Stimulated activated CD4-positive, alpha-beta T cell treated with anti-CD3 and anti-CD28 coated beads, Interleukin-1b, Interleukin-23, amount 100 ng/mL, for 48 hours (primary cell): ENCODE data around the gene SCAI.
"Not testable (repeated sequence)": the region's sequence is repeated elsewhere in the genome, so short reads cannot be mapped to it uniquely, and the experiment has no call there.

Experiments
- DNase-seq: peaks from one replicate; pipeline ENCODE4 v3.0.0-alpha.2; 2020

Gene SCAI

DNA sequence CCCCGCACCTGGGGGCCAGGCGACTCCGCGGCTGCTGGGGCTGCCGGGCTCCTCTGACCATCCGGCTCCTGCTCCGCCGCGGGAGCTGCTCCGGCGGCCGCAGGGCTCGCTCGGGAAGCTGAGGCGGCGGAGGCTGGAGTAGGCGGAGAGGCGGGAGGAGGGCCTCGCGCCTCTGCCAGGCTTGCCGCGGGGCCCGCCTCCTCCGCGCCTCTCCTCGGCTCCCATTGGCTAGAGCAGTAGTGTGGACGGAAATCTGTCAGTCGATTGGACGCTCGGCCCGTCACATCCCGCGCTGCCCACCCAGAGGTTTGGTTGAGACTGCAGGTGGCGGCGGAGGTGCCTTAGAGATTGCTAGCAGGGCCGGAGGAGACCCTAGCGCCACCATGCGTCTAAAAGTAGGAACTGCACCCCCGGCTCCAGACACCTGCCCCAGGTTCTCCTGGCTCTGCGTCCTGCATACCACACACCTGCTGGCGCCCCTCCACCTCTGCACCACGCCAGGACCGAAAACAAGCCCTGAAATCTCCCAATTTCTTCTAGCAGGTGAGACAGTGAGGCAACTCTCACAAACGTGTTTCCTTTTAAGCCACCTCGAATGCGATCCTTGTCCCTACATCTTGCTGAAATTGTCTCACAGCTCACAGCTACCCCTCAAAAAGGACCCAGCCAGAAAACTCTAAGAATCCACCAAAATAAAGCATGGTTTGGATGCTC is at the start of gene SCAI:
Gene SCAI, minus strand, starts transcription at position 152 of the 714 bp plus-strand sequence. Its CDS starts 91 bp downstream, at position 61.
- DNase-seq: peak; percentile 99

DNA sequence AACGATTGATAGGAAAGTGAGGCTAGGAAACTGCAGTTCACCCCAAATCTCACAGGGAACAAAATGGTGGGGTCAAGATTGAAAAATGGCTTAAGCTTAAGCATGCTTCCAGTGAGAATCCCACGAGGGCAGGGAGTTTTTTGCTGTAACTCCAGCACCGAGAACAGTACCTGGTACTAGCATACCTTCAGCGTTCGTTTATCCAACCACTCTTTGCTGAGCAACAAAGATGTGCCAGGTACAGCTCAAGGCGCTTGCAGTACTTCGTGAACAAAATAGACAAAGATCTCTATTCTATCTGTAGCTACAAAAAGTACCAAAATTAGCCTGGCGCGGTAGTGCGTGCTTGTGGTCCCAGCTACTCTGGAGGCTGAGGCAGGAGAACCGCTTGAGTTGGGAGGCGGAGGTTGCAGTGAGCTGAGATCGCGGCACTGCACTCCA is 47.1 kb upstream of the SCAI start:
- peak; percentile 24 for DNase-seq

DNA sequence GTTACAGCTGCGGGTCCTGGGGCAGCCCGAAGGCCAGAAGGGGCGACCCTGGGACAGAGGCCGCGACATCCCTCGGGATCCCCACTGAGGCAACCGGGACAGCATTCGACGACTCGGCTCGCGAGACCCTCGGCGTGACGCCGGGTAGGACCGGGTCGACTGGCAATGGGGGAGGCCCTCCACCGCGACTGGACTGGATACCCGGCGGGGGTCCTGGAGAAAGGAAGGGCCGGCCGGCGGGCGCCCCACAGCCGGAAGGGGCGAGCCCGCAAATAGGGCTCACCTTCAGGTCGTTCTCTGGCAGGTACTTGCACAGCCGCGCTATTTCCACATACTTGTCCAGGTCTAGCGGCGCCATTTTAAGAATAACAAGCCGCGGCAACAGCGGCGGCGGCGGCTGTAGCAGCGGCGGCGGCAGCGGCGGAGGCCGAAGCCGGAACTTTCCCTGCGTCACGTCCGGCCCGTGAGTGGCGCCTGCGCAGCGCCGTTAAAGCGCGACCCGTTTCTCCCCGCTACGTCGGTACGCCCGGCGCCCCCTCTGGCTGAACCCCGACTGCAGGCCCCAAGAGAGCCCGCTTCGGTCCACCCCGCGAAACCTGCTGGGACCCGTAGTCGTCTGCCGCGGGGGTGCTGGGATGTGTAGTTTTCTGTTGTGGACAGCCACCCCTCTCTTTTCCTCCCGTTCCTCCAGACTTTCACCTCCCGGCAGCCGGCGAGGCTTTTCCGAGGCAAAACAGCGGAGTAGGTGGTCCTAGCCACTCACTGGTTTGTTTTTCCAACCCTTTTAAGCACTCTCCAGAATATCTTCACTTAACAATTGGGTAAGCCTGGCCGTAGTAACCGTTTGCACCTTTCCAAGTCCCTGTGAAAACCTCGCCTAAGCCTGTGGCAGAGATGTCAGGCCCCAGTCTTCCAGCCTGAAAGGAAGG is 46.3 kb upstream of the SCAI start, which contains the start of gene PPP6C:
Gene PPP6C, minus strand, starts transcription at position 443 of the 929 bp plus-strand sequence. Its CDS starts 85 bp downstream, at position 358.
- DNase-seq: peak; percentile 98

DNA sequence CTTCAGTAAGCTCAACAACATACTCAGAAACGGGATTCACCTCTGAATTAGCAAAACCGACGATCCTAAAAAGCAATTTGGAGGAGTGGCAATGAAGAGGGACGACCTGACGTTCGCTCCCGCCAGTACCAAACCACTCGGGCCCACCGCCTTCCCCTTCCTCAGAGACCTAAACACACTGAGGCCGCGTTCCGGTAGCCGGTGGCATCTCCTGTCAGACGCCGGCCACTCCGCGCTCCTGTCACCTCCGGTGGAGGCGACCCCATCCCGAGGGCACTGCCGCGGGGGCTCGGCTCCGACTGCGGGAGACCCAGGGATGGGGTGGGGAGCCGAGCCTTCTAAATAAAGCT is 45.7 kb upstream of the SCAI start:
- DNase-seq: peak; percentile 35

DNA sequence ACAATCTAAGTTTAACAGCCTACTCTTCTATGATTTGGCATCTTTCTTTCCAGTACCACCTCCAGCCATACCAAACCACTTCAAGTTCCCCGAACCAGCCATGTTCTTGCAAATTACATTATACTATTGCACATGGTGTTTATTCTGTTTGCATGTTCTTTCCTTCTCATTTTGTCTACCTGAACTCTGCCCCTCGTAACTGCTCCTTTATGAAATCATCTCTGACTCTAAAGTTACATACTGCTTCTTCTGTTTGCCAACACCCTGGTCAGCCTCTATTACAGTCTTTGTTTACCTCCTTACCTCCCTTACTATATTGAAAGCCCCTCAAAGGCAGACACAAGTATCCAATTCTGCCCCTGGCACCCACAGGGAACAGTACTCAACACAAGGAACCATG is 40.2 kb upstream of the SCAI start:
- DNase-seq: no peak

DNA sequence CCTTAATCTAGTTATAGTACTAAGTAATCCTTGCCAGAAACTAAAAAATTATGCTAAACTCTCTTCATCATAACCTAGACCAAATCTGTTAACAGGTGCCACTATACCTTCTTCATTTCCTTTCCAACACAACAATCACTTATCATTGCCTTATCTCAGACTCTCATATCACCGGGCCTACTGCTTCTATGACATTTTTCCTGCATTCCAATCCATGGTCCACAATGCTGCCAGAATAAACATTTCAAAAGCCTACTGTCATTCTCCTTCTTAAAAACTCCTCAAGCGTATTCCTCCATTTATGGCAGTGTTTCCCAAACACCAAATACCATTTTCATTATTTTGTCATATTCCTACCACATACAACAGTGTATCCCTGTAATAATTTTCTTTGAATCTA is 39.7 kb upstream of the SCAI start:
- no peak for DNase-seq

DNA sequence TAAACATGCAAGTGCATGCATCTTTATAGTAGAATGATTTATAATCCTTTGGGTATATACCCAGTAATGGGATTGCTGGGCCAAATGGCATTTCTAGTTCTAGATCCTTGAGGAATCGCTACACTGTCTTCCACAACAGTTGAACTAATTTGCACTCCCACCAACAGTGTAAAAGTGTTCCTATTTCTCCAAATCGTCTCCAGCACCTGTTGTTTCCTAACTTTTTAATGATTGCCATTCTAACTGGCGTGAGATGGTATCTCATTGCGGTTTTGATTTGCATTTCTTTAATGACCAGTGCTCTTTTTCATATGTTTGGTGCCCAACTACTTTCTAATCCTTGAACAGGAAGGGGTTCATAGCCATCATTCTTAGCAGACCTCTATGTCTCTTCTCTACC is 38.4 kb upstream of the SCAI start:
- not testable (repeated sequence) for DNase-seq

DNA sequence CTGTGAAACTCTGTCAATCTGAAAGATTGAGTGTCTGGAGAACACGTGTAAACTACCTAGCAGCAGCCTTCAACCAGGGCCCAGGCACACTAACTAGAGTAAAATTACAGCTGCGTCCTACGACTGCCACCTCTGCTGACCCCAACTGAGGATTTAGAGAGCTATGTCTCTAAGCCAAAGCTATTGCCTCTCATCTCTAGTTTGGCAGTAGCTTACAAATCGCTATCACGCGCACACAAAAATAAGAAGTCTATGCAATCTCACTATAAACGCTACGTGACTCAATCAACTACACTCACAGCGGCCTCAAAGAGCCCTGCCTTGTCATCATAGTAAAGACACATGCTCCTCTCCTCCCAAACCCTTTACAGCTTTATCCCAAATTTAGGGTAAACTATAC is 37.5 kb upstream of the SCAI start:
- DNase-seq: no peak

DNA sequence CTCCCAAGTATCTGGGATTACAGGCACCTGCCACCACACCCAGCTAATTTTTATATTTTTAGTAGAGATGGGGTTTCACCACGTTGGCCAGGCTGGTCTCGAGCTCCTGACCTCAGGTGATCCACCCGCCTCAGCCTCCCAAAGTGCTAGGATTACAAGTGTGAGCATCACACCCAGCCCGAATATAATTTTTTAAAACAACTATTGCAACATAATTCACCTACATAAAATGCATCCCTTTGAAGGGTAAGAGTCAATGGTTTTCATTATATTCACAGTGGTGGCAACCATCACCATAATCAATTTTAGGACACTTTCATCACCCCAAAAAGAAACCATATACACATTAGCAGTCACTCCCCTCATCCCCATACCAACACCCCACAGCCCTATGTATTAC is 36.4 kb upstream of the SCAI start:
- DNase-seq: not testable (repeated sequence)

DNA sequence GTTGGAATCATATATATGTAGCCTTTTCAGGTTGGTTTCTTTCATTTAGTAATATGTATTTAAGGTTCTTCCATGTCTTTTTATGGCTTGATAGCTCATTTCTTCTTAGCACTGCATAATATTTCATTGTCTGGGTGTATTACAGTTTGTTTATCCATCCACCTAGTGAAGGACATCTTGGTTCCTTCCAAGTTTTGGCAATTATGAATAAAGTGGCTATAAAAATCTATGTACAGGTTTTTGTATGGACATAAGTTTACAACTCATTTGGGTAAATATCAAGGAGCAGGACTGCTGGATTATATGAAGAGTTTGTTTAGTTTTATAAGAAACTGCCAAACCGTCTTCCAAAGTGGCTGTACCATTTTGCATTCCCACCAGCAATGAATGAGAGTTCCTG is 34.6 kb upstream of the SCAI start:
- DNase-seq: no peak

DNA sequence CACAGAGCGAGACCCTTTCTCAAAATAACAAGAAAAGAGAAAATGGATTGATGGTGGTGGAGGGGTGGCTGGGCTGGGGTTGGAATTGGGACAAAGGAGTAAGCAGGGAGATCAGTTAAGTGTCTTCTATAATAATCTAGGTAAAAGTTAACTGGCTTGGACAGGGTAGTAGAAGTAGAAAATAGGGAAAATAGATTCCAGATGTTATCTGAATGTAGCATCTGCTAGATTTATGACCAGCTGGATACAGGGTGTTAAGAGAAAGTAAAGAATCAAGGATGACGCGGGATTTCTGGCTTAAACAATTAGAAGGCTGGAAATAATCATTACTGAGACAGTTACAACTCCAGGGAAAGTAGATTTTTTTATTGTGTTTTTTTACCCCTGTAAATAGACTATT is 33.3 kb upstream of the SCAI start:
- no peak for DNase-seq

DNA sequence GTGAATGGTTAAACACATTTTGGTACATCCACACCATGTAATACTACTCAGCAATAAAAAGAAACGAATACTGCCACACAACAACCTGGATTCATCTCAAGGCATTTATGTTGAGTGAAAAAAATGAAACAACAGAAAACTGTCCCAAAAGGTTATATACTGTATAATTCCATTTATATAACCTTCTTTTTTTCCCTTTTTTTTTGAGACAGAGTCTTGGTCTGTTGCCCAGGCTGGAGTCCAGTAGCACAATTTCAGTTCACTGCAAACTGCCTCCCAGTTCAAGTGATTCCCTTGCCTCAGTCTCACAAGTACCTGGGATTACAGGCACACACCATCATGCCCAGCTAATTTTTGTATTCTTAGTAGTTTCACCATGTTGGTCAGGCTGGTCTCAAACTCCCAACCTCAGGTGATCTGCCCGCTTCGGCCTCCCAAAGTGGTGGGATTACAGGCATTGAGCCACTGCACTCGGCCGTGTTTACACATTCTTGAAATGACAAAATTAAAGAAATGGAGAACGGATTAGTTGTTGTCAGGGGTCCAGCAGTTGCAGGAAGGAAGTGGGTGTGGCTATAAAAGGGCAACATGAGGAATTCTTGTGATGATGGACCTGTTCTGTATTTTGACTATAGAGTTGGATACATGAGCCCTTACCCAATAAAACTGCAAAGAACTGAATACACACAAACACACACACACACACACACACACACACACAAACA is 28.9 kb upstream of the SCAI start:
- no peak for DNase-seq

DNA sequence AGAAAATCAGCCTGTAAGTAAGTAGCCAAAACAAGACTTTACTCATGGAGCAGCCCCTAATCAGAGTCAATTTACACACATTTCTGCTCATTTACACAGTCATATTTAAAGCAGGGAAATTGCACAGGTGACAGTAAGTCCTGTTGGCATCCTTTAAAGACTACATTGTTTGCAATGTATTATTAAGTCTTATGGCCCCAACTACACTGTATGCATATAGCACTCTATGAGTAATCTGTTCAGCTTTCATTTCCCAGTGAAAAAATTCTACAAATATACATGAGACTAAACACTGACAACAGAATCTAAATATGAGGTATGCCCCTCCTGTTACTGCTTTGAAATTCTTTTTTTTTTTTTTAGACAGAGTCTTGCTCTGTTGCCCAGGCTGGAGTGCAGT is 26.6 kb upstream of the SCAI start:
- DNase-seq: no peak

DNA sequence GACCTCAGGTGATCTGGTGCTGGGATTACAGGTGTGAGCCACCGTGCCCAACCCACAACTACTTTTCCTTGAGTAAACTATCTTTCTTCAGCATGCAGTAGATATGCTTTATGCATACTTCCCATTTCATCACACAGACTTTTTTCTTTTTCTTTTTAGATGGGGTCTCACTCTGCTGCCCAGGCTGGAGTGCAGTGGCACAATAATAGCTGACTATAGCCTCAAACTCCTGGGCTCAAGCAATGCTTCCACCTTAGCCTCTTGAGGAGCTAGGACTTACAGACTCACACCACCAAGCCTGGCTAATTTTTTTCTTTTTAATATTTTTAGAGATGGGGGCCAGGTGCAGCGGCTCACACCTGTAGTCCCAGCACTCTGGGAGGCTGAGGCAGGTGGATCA is 23.4 kb upstream of the SCAI start:
- no peak for DNase-seq

DNA sequence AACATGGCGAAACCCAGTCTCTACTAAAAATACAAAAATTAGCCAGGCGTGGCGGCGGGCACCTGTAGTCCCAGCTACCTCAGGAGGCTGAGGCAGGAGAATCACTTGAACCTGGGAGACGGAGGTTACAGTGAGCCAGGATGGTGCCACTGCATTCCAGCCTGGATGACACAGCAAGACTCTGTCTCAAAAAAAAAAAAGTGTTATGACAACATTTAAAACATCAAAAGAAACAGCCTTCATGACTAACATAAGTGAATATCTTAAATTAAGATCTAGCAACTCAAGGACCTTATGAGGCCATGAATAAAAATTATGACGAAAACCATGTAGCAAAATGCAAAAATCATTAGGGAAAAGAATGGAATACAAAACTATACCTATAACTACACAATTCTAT is 19.6 kb upstream of the SCAI start:
- DNase-seq: not testable (repeated sequence)

DNA sequence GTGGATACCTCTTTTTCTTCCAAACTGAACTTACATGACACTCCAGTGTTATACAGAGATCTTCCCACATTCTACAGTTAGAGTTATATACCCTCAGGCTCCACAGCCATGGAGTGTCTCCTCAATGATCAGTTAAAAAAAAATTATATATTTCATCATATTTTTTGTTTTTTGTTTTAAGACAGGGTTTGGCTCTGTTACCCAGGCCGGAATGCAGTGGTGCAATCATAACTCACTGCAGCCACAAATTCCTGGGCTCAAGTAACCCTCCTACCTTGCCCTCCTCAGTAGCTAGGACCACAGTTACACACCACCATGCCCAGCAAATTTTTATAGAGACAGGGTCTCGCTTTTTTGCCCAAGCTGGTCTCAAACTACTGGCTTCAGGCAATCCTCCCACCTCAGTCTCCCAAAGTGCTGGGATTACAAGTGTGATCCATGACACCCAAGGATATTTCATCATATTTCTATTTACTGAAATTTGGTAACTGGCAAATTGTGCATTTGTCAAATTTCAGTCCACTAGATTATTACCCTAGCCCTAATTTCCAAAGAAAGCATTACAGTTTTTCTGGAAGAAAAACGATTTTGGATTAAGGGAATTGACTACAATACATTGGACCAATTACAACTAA is 18.1 kb upstream of the SCAI start:
- no peak for DNase-seq

DNA sequence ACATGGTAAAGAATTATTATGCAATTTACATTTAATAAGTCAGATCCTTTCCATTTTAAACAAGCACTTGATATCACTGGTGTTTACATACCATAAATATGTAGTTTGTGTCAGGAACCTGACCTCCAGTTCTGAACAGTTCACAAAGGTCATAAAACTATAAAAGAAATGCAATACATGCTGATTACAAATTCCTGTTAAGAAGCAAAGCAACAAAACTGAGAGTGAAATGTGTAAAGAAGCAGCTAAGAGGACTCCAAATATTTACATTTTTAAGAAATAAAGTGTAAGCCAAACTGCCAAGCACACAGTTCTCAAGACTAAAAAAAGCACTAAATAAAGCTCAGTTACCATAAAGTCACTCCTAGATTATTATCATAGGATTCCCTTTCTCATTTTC is 17.4 kb upstream of the SCAI start:
- DNase-seq: no peak

DNA sequence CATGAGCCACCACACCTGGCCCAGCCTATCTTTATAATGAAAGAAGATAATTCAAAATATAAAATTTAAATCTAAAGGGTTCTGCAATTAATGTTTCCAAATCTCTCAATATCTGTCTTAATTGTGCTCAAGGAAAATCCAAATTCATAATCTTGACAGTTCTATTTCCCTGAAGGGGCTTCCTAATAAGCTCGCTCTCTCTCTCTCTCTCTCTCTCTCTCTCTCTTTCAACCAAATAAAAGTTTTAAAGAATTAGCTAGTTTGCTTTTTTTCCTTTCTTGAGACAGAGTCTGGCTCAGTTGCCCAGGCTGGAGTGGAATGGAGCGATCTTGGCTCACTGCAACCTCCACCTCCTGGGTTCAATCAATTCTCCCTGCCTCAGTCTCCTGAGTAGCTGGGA is 13.2 kb upstream of the SCAI start:
- DNase-seq: no peak

DNA sequence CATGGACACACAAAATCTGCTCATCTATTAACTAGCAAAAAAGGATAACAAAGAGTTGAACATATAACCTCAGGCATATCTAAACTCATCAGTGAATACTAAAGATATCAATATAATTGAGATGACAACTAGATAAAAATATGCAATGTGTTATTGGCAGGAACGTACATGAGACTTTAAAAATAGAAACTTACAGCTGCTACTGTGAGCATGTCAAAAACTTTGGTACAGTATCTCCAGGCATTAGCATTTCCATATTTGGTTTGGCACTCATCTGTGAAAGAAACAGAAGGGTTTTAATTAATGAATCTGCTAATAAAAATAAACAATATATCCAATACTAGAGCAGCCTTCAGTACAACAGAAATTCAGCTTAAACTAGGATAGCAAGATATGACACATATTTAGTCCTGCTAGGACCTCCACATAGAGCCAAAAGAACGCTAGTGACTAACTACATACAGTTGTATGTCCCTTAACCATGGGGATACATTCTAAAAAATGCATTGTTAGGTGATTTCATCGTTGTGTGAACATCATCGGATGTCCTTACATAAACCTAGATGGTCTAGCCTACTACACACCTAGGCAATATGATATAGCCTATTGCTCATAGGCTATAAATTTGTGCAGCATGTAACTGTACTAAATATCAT is 10.5 kb upstream of the SCAI start:
- no peak for DNase-seq

DNA sequence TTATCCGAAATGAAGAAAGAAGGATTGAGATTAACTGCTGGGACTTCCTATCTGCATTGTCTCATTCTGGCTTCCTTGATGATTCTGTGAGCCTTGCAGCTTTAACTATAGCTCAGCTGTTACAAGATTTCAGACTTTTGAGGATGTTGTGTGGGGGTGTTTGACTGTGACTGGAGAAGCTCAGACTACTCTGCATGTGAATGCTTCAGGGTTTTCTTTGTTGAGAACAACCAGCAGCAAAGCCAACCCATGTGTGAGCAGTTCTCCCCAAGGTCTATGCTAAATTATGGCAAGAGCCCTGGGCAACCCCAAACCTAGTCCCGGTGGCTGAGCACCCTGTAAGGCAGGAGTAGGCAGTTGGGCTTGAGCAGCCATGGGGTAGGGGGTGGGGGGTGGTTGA is 8.4 kb upstream of the SCAI start:
- no peak for DNase-seq

DNA sequence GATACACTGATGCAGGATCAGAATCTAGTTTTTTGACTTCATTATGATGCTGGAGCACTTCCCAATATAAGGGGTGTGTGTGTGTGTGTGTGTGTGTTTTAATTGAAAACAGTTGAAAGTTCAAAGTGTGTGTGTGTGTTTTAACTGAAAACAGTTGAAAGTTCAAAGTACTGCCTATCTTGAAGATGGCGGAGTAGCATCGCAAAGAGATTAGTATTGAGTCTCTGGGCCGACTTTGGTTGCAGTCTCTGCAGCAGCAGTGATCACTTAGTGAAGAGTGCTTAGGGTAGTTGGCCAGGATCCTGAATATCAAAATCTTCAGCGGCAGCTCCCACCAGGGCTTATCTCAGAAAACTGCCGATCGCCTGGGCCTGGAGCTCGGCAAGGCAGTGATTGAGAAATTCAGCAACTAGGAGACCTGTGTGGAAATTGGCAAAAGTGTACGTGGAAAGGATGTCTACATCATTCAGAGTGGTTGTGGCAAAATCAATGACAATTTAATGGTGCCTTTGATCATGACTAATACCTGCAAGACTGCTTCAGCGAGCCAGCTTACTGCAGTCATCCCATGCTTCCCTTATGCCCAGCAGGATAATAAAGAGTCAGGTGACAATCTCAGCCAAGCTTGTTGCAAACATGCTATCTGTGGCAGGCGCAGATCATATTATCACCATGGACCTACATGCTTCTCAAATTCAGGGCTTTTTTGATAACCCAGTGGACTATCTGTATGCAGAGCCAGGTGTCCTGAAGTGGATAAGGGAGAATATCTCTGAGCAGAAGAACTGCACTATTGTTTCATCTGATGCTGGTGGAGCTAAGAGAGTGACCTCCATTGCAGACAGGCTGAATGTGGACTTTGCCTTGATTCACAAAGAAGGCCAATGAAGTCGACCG is 7.3 kb upstream of the SCAI start:
- no peak for DNase-seq
